GM19099 (cell line): ENCODE results near the gene COP1.

Source experiments
- POLR2A ChIP-seq: IDR thresholded peaks from 3 replicates; pipeline ENCODE4 v1.6.1; 2011; ENCODE audit warnings: low read depth; ENCODE audit not compliant: insufficient read length; ENCODE audit errors: extremely low read depth

The COP1 gene

GRCh38 chr1:176046926-176047325 lies 160.2 kb downstream of the COP1 start:
- TF ChIP-seq POLR2A = no peak

- TF ChIP-seq POLR2A = no peak
Observed at GRCh38 chr1:176043537-176043936, 163.5 kb downstream of the COP1 start.

GRCh38 chr1:176033881-176034280 lies 173.2 kb downstream of the COP1 start:
- TF ChIP-seq POLR2A = no peak

GRCh38 chr1:176033474-176033873 lies 173.6 kb downstream of the COP1 start:
- TF ChIP-seq POLR2A = no peak

- TF ChIP-seq POLR2A = no peak
Observed at GRCh38 chr1:176032040-176032645, 174.9 kb downstream of the COP1 start.

- no peak for TF ChIP-seq POLR2A
Observed at GRCh38 chr1:176029609-176030008, 177.5 kb downstream of the COP1 start.

- TF ChIP-seq POLR2A = no peak
Observed at GRCh38 chr1:176029155-176029554, 177.9 kb downstream of the COP1 start.

GRCh38 chr1:176022574-176022973 lies 184.5 kb downstream of the COP1 start:
- no peak for TF ChIP-seq POLR2A

GRCh38 chr1:176017722-176018121 lies 189.4 kb downstream of the COP1 start:
- no peak for TF ChIP-seq POLR2A

GRCh38 chr1:176009951-176010350 lies 197.1 kb downstream of the COP1 start:
- no peak for TF ChIP-seq POLR2A

GRCh38 chr1:175984813-175985212 lies 222.3 kb downstream of the COP1 start:
- no peak for TF ChIP-seq POLR2A

GRCh38 chr1:175984057-175984812 lies 222.9 kb downstream of the COP1 start:
- TF ChIP-seq POLR2A = no peak

- TF ChIP-seq POLR2A = no peak
Observed at GRCh38 chr1:175981128-175981527, 226.0 kb downstream of the COP1 start.

GRCh38 chr1:175978926-175979325 lies 228.2 kb downstream of the COP1 start:
- TF ChIP-seq POLR2A = no peak

- no peak for TF ChIP-seq POLR2A
Observed at GRCh38 chr1:175978476-175978875, 228.6 kb downstream of the COP1 start.

- TF ChIP-seq POLR2A = no peak
Observed at GRCh38 chr1:175976865-175977642, 230.0 kb downstream of the COP1 start.
